HUDEP-2 (cell line): ENCODE measurements around the gene KRTAP4-6.
"Not testable (repeated sequence)": the region's sequence is repeated elsewhere in the genome, so short reads cannot be mapped to it uniquely, and the experiment has no call there.

ENCODE experiments used
- DNase-seq, 76 experiments: peaks; one replicate each; lab custom pipeline; 2025; ENCODE audit not compliant: unreplicated experiment in 76 of 76; lab: John Stamatoyannopoulos, UW

Gene KRTAP4-6

GRCh38 chr17:41147531-41148204 is 7.3 kb upstream of the KRTAP4-6 start:
- no peak for DNase-seq

GRCh38 chr17:41145261-41145660 is 4.9 kb upstream of the KRTAP4-6 start:
- DNase-seq = no peak

DNA sequence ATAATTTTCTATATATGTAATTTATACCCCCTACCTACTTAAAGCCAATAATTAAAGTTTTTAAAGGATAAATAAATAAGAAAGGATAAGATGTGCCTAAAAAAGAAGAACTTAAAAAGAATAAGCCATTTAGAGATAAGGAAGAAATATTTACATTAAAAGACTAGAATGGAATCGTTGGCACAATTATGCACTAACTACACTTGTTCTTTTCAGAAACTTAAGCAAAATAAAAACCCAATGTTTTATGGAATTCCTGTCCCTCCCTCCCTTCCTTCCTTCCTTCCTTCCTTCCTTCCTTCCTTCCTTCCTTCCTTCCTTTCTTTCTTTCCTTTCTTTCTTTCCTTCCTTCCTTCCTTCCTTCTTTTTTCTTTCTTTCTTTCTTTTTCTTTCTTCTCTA is 4.5 kb upstream of the KRTAP4-6 start:
- no peak for DNase-seq

- DNase-seq = no peak
Measured at GRCh38 chr17:41141361-41141760, 1.0 kb upstream of the KRTAP4-6 start.

GRCh38 chr17:41139865-41140264 is 479 bp downstream of the KRTAP4-6 start:
- not testable (repeated sequence) for DNase-seq

DNA sequence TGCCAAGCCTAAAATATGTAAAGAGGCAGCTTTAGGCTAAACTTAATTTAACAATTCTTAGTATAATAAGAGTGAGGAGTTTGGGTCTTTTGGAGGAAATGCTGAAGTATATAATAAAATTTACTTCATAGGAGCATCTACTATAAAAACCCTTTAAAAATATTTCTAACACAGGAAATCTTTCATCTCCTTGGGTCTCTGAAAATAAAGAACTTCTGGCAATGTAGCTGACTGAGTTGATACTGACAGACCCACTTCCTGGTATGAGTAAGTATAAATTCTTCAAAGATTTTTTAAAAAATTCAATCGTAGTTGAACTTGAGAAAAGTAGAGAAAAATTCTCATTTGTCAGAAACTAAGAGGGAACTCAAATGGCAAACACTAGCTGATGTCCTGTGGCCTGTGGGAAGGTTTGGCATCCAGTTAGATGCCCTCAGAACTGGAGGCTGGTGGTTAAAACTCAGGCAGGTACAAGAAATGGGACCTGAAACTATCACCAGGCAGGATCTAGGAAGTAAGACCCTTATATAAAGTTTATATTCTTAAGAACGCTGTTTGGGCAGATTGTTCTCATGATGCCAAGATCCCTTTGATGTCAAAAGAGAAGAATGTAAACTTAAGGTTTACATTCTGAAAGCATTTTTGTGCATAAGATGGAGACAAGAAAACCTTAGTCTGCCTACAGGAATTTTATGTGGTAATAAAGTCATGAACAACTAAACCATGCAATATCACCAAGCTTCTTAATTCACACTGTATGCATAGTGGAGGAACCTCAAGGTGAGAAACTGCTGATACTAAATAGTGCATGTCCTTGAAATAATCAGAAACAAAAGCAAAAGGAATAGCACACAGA is 6.2 kb downstream of the KRTAP4-6 start:
- DNase-seq = no peak

- no peak for DNase-seq
Measured at GRCh38 chr17:41131979-41132378, 8.4 kb downstream of the KRTAP4-6 start.

- DNase-seq = no peak
Measured at GRCh38 chr17:41127371-41127770, 13.0 kb downstream of the KRTAP4-6 start.

- no peak for DNase-seq
Measured at GRCh38 chr17:41126412-41126811, 13.9 kb downstream of the KRTAP4-6 start.

DNA sequence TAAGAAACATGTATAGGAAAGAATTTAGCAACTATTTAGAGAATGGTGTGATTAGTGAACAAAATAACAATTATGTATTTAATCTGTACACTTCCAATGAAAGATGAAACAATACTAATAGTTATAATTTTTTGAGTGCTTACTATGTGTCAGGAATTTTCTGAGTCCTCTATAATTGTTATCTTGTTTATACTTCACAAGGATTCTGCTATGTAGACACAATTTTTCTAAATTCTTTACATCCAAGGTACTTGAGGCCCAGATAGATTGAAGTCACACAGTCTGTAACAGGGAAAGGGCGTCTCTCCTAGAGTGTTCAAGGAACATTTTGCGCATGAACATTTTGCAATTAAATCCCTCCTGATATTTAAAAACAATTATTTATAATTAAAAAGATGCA is 15.3 kb downstream of the KRTAP4-6 start:
- DNase-seq = no peak

- not testable (repeated sequence) for DNase-seq
Measured at GRCh38 chr17:41123991-41124371, 16.4 kb downstream of the KRTAP4-6 start, which contains the start of gene KRTAP4-12. KRTAP4-12 (minus strand) TSS chr17:41124182; CDS start chr17:41124122, 60 bp downstream.

GRCh38 chr17:41123292-41123990 is 16.9 kb downstream of the KRTAP4-6 start:
- not testable (repeated sequence) for DNase-seq

- DNase-seq = no peak
Measured at GRCh38 chr17:41121742-41122141, 18.6 kb downstream of the KRTAP4-6 start.

DNA sequence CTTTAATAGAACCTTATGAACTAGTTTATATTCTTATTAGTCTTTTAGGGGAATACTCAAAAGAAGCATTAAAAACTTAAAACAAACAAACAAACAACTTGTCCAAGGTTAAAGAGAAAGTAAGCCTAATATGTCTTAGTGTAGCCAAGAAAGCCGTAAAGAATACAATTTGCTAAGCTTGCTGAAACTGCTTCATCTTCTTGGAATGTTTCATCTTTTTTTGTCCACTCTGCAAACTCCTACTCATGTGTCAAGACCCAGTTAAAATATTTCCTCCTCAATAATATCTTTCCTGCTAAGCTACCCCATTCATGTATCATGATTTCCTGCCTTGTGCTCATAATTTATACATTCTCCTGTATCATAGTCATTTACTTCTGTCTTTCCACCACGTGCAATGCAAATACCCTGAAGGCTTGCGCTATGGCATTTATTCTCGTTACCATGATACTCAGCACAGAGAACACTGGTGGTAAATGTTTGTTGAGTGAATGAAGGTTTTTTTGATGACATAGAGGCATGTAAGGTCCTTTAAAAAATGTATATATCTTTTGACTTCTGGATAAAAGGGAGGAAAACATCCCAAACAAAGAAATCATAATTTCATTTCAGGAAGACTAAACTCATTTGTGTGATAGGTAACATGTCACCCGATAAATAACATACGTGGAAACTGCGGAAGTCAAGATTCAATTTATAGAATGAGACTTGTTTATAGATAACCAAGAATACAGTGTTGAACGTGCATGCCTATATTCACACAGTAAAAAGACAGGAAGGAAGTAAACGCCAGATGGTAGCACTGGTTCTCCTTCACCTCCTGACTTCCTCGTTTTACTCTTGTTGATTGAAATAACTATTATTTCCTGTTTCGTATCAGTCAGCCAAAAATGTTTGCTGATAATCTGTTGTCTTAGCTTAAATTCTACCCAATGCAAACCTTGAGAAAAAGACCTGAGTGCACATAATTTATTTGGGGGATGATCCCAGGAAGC is 20.4 kb downstream of the KRTAP4-6 start:
- not testable (repeated sequence) for DNase-seq

DNA sequence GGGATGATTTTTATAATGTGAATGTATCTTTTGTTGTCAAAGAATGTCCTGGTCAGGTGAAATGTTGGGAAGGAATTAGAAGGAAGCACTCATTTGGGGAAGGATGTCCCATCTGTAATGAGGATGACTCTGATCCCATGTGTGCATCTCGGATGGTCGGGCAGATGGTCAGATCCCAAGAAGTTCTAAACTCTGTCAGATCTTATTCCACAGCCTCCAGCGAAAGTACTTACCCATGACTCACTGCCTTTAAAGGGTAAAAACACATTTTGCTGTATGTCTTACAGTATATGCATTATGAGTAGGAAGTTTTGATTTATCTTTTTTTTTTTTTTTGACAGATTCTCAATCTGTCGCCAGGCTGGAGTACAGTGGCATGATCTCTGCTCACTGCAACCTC is 21.6 kb downstream of the KRTAP4-6 start:
- no peak for DNase-seq

GRCh38 chr17:41117846-41118386 is 22.4 kb downstream of the KRTAP4-6 start, which contains the start of gene KRTAP4-11:
KRTAP4-11 (minus strand) TSS chr17:41118373; CDS start chr17:41118315, 58 bp downstream.
- not testable (repeated sequence) for DNase-seq

DNA sequence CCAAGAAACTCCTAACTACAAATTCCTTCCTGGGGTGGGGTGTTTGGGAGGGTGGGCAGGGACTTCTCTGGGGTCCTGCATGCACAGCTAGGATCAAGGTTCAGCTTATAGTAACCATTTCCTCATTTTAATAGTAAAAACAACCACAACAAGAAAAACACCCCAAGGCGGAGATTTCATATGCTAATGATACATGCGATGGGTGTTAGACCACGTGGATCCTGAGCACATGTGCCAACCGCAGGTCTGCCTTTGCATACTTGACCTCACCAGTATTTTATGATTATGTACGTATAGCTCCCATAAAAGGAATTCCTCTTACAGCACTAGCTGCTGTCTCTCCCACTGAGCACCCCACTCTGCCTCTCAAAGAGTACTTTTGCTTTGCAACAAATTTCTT is 24.0 kb downstream of the KRTAP4-6 start:
- DNase-seq = no peak

- no peak for DNase-seq
Measured at GRCh38 chr17:41111151-41111885, 29.0 kb downstream of the KRTAP4-6 start.
